NCI-H2029 treated with DMSO at 0.1 percent for 48 hours (cell line): ENCODE measurements around the gene LIG4.

Experiments used
- DNase-seq: peaks from one replicate; lab custom pipeline; 2025; lab: John Stamatoyannopoulos, UW

The LIG4 gene

DNA sequence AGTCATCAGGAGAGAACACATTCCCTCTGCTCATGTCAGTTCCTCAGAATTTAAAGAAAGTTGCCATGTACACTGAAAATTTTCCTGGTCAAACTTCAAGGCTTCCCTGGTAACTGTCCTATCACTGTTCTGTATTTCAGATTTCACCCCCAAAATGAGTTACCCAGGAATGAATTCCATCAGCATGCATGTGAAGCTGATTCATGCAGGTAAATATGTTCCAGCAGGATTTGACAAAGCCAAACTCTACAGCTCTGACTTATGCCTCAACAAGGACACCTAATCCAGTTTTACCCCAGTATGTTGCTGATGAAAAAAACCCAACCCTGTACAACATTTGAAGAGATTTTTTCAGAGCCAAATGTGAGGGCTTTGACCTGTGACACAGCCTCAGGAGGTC lies 21.5 kb downstream of the LIG4 start:
- DNase-seq, result no peak

DNA sequence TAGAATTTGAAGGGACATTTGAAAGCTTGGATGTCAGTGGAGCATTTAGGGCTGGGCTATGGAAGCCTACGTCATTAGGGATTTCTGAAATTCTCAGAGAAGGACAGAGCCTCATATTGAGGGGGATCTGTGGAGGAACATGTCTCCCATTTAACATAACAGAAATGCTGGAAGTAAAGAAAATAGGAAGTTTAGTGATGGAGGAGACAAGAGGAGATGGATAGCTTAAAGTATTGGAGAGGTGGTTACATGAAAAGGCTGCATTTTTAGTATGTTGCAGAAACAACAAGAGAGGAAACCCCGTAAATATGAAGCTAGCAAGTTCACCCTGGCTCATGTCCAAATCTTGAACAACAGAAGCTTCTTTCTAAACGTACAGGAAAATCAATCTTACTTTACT lies 24.4 kb downstream of the LIG4 start:
- DNase-seq, result no peak

DNA sequence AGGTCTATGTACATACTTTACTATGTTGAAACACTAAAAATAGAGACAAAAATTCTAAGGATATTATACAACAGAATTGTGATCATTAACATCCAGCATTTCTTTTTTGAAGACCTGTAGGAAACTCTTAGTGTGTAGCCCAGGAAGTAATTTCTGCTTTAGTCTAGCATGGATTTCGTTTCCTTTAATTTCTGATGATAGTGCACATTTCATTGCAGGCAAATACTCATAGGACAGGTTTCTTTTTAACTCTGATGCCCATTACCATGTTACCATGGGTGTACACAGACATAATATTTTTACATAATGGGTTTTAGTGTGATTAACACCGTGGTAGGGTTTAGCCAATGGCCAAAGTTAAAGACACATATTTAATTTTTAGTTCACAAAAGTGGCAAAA lies 27.1 kb downstream of the LIG4 start:
- no peak for DNase-seq

DNA sequence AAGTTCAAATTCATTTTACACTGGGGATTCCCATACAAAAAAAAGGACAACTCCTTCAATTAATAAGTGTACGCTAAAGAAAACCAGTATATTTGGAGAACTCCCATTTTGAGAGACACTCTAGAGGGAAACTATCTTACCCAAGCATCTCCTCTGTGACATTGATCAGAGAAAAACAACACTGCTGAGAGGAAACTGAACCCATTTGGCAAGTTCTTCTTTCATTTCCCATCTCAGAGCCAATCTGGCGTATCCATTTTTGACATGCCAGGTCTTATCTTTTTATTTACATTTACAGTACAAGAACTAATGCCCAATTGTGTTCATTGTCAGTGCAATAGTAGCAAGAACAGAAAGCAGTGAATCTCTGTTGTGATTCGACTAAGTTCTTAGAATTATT lies 30.1 kb downstream of the LIG4 start:
- DNase-seq, result no peak

- DNase-seq, result no peak
These were observed 32.7 kb downstream of the LIG4 start for GRCh38 chr13:108182652-108183051.

DNA sequence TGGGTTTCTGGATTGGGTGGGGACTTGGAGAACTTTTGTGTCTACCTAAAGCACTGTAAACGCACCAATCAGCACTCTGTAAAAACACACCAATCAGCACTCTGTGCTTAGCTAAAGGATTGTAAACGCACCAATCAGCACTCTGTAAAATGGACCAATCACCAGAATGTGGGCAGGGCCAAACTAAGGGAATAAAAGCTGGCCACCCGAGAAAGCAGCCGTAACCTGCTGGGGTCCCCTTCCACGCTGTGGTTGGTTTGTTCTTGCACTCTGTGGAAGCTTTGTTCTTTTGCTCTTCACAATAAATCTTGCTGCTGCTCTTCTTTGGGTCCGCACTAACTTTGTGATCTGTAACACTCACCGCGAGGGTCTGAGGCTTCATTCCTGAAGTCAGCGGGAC lies 37.3 kb downstream of the LIG4 start:
- DNase-seq, result no peak

- no peak for DNase-seq
These were observed 38.6 kb downstream of the LIG4 start for GRCh38 chr13:108176685-108177274.

- DNase-seq, result no peak
These were observed 46.4 kb downstream of the LIG4 start for GRCh38 chr13:108168929-108169328.

- DNase-seq, result no peak
These were observed 49.3 kb downstream of the LIG4 start for GRCh38 chr13:108166078-108166477.

GRCh38 chr13:108158746-108159145 lies 56.6 kb downstream of the LIG4 start:
- DNase-seq, result no peak
